HG03108 (cell line): Measurements from ENCODE around the gene KRTAP12-1.

Source experiments
- ATAC-seq: cut with Tn5 transposase; IDR thresholded peaks from one replicate; pipeline ENCODE4 v1.9.1; 2021; ENCODE audit warnings: moderate library complexity; ENCODE audit not compliant: unreplicated experiment

The KRTAP12-1 gene, protein sequence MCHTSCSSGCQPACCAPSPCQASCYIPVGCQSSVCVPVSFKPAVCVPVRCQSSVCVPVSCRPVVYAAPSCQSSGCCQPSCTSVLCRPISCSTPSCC

DNA sequence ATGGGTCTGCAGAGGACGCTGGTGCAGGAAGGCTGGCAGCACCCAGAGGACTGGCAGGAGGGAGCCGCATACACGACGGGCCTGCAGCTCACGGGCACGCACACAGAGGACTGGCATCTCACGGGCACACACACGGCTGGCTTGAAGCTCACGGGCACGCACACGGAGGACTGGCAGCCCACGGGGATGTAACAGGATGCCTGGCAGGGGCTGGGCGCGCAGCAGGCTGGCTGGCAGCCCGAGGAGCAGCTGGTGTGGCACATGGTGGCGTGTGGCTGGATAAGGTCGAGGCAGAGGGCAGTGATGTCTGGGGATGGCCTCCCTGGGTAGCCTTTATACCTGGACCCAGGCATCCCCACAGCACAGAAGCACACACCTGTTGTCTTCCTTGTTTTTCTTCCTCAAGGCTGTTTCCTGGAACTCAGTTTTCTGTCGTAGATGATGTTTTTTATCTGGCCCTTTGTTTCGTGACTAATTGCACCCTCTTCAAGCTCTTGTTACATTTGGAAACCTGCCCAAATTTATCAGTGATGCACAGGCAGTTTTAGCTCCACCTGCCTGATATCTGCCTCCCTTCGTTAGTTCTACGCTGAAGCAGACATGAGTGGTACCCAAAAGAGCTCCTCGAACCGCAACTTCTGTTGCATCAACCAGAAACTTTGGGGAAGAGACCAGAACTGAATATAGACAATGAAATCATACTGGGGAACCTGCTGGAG is at the start of gene KRTAP12-1:
KRTAP12-1 (minus strand) TSS at position 303 of the 719 bp plus-strand sequence; CDS start at position 263, 40 bp downstream.
- ATAC-seq: no peak

DNA sequence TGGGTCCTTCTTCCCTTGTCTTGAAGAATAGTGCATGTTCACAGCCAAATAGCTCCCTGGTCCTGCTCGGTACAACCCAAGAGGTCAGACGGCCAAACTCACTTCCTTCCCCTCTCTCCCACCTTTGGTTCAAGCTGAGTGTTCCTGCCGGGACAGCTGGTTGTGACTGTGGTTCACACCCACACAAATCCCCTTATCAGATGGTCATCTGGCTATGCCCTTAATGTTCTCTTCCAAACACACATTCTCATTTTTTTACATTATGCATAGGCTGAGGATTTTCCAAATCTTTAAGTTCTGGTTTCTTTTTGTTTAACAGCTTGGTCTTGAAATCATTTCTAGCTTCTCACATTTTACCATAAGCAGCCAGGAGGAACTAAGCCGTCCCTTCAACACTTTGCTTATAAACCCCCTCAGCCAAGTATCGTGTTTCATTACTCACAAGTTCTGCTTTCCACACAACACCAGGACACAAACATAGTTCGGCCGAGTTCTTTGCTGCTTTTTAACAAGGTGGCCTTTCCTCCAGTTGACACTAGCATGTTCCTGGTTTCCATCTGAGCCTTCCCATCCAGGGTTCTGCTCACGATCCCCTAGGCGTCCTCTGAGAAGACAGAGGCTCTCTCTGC is 49.1 kb upstream of the KRTAP12-1 start:
- ATAC-seq: no peak

DNA sequence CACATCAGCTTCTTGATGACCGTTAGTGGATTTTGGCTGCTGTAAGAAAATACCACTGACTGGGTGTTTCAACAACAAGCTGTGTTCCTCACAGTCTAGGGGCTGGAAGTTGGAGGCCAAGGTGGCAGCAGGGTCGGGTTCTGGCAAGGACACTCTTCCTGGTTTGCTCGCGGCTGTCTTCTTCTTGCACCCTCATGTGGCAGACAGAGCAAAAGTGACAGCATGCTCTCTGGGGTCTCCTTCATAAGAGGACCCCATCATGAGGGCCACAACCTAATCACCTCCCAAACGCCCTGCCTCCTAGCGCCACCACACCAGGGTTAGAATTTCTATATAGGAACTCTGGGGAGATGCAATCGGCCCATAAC is 48.0 kb upstream of the KRTAP12-1 start:
- ATAC-seq: no peak

DNA sequence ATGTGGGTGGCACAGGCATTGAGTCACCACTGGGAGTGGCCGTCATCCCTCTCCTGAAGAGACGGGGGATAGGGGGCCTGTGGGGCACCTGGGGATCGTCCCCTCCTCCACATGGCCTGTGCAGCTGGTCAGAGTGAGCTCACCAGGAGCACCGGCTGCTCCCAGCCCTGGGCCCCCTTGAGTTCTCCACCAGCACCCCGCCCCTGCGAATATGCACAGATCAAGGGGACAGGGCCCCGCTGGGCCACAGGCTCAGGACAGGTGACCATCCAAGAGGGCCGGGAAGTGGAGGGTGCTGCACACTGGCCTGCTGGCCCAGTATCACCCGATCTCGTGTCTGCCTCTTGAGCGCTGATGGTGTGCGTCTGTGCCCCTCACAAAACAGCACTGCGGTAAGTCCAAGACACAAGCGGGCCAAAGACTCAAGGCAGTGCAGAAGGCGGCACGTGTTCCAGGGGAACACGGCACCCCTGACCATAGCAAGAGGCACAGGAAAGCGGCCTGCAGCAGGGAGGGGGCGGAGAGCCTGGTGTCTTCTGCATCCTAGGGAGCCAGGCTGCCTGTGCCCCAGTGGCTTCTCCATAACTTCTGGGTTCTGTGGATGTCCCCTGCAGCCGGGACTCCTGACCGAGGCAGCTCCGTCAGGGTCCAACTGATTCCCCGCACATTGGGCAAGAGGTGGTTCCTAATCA is 47.5 kb upstream of the KRTAP12-1 start:
- no peak for ATAC-seq

DNA sequence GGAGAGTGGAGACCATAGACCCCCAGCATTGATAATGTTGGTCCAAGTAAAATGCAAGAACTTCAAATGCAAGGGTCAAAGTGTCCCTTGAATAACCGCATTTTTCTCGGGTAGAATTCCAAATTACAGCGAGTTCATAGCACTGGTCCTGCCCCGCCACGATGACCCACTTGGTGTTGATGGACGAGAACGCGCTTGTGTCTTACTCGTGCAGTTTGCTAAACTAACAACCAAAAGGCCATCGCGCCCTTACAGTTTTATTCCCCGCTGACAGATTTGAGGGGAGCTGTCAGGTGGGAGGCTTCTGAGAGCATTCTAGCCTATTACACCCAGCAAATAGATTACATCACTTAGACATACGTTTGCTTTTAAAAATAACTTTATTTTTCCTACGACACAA is 46.8 kb upstream of the KRTAP12-1 start:
- ATAC-seq: no peak

DNA sequence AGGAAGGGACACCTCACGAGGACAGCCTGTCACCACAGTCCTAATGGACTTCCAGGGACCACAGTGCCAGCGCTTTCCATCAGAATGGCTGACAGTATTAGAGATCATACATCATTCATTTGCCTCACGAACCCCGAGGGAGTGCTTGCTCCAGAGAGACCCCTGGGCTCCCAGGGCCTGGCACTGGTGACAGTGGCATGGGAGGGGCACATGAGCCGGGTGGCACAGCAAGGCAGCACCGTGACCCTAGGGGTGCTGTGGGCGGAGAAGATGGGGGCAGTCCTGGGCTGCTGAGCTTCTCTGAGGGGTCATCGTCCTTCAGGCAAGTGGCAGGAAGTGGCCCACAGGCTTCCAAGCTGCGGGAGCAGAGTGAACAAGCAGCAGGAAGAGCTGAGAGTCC is 45.8 kb upstream of the KRTAP12-1 start:
- no peak for ATAC-seq

DNA sequence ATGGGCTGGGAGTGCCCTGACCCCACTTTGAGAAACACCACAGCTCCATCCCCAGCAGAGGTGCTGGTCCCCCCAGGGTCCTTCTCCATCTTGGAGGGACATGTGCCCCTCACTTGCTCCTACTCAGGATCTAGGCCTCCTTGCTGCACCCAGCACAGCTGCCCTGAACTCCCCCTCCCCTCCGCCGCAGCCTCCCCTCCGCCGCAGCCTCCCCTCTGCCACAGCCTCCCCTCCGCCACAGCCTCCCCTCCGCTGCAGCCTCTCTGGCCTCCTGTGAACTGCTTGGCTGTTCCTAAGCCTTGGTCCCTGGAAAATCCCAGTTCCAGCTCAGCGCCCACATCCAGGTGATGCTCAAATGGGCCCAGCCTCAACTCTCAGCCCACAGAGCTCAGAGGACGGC is 45.4 kb upstream of the KRTAP12-1 start:
- no peak for ATAC-seq

DNA sequence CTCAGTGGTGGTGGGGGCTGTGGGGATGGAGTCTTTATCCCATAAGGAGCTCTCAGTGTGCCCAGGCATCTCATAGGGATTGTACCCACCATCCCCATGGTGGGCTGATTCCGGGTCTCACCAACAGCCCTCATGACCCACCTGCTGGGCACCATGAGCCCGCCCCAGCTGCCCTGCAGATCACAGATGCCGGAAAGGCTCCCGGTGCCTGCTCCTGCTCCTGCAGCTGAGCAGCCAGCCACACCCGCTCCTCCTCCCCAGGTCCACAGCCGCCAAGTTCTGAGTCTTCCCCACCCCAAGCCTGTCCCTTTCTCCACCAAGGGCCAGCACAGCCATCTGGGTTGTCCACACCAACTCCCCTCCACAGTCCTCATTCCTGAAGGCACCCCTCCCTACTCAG is 44.9 kb upstream of the KRTAP12-1 start:
- ATAC-seq: no peak

DNA sequence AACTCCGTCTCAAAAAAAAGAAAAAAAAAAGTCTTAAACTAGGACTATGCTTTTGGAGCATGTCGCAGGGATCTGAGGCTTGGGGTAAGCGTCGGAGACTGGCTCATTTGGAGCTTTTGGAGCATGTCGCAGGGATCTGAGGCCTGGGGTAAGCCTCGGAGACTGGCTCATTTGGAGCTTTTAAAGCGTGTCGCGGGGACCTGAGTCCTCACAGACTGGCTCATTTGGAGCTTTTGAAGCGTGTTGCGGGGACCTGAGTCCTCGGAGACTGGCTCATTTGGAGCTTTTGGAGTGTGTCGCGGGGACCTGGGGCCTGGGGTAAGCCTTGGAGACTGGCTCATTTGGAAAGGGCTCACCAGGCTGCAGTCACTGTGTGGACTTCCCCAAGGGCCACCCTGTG is 43.0 kb upstream of the KRTAP12-1 start:
- ATAC-seq: no peak

DNA sequence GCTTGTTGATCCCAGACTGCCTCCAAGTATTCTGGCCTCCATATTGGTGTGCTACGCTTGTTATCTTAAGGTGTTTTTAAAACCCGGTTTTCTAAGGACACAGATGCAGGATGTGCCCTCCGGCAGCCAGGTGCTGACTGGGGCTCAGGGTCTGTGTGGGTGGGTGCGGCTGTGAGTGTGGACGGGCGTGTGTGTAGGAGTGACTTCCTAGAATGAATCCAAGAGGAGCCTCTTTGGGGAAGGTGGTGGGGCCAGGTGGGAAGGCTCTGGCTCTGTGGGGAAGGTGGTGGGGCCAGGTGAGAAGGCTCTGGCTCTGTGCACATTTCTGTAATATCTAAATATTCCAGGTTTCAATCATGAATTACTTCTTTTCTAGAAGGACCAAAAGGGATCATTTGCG is 42.2 kb upstream of the KRTAP12-1 start:
- no peak for ATAC-seq

DNA sequence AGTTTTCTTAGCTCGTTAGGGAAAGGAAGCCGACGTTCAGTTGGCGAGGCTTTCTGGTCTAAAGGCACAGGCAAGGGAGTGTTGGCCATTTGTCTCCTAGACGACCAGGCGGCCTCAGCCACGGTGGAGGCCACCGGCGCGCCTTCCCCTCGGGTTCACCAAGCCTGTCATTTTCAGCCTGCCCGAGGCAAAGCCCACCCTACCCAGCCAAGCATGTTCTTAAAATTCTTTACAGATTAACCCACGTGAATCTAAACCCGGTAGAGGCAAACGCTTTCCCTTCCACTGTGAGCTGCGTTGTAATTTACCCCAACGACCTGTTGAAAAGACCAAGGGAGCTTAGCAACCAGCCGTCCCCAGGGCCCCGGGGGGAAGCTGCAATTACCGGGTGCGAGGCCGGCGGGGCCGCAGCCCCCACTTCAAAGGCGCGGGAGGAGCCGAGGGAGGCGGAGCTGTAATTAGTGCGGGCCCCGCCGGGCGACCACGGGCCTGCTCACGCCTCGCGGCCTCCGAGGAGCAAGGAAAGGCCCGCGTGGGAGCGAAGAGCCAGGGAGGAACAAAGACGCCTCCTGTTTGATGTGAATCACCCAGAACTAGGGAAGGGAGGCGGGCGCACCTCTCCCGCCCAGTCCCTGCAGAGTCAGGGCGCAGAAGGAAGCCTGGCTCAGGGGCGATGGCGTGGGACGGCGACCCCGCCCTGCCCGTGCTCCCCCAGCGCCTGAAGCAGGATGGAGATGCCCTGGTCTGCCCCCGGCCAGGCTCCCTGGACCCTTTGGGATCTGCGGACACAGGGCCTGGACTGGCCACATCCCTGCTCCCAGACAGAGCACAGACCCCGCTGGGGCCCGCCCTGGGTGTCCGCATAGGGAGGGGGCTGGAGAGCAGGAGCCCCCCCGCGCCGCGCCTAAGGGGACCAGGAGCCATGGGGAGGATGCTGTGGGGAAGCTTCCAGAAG is 41.5 kb upstream of the KRTAP12-1 start:
- ATAC-seq: no peak

DNA sequence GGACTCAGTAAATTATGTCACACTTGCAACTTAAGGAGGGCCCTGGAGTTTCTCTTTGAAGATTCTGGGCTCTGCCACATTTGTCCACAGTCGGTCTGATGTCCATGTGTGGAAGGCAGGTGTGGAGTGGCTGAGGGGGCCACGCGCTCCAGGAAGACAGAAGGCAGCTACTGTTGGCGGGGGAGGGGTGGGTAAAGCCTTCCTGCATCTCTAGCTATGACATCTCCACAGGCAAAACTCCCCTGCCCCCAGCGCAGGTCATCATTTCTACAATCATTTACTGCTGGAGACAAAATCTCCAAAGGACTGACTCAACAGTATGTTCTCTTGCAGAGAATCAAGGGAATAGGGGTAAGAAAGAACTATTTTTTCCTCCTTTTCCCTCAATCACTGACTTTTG is 40.8 kb upstream of the KRTAP12-1 start:
- ATAC-seq: no peak

DNA sequence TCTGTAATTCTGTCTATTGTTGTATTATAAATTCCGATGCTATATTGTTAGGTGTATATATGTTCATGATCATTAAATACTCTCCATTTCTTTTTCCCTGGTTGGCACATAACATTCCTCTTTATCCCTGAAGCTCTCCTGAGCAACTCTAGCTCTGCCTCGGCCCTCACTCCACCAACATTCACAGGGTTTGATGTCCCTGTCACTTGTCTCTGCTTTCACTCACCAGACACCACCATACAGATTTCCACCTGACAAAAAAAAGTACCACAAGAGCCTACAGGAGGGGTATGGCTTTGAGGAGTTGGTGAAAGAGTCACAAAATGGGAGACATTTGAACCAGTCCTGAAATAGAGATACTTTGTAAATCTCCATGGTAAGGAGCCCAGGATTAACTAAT is 38.2 kb upstream of the KRTAP12-1 start:
- no peak for ATAC-seq

DNA sequence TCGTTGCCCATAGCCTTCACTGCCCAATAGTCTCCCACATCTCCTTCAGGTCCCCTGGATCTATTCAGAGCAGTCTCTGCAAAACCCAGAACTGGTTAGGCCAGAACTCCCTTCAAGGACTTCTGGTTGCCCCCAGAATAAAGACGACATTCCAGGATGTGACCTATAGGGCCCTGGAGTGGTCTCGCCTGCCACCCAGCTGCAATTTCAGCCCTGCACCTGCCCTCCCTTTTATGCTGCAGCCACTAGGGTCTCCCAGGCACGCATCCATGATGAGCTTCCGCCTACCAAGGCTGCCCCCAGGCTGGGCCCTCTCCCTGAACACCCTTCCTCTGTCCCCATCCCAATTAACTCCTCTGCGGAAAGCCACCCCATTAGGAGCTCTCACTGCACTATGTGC is 36.6 kb upstream of the KRTAP12-1 start:
- ATAC-seq: no peak

DNA sequence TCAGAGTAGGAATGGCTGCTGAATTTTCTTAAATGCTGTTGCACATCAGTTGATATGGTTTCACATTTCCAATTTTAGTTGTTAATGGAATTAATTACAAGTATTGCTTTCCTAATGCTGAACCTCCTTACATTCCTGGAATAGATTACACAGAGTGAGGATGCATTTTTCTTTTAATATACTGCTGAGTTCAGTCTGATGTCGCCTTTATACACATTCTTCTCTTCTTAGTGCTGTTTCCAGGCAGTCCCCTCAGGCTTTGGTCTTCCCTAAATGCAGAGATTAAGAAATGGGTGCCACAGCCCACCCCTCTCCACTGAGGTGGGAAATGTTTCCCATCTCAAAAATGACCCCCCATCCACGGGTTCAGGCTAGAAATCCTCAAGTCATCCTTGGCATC is 36.1 kb upstream of the KRTAP12-1 start:
- ATAC-seq: no peak

DNA sequence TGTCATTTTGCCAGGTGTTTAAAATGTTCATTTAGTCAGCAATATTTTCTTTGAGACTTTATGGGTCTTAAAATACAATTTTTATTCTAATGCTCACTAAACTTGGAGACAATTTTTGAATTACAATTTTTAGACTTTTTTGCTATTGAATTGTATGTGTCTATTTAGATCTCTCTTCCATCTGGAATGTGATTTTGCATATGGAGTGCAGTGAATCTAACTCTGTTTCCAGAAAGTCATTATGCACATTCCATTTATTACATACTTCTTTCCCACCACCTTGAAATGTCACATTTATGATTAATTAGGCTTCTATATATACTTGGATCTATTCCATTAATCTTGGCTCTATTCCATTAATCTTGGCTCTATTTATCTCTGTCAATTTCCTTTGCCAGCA is 35.0 kb upstream of the KRTAP12-1 start:
- no peak for ATAC-seq

DNA sequence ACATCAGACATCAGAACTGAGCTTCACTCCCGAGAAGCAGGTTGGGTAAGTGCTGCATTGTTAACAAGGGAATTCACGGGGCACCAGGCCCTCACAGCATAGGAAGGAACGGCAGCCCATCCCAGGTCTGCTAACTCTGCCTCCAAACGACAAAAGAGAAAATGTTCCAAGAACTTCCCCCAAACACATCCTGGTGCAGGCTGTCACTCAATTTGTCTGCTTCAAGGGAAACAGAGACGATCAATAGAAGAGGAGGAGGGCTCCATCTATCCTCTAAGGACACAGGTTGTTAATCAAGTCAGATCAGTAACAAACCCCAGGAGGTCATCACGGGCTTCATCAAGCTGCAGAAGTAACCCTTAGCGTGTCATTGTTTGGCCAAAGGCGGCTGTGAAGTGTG is 32.9 kb upstream of the KRTAP12-1 start:
- no peak for ATAC-seq

DNA sequence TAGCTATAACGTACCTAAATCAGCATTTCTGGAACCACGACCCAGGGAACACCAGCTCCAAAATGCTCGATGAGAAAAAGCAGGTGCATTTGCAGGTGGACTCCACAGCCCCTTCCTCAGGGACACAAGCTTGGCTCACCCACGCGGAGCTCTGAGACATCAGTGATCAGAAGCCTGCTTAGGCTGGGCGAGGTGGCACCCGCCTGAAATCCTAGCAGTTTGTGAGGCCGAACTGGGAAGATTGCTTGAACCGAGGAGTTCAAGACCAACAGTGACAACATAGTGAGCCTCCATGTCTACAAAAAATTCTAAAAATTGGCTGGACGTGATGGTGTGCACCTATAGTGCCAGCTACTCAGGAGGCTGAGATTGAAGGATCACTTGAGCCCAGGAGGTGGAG is 31.9 kb upstream of the KRTAP12-1 start:
- no peak for ATAC-seq

DNA sequence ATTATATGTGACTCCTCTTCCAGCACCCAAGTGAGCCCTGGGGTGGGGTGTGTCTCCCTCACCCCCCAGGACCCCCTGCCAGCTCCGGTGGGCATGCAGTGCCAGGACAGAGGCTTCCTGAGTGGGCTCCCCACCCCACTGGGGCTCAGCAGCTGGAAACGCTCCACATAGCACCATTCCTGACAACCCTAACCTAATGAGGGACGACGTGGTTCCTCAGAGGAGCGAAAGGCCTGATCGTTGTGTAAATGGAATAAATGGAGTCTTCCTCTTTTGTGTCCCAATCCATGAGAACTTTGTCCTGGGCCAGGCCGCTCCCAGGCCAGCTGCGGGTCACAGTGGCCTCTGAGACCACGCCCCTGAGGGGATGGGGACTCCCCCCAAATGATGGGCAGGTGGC is 31.2 kb upstream of the KRTAP12-1 start:
- ATAC-seq: no peak

DNA sequence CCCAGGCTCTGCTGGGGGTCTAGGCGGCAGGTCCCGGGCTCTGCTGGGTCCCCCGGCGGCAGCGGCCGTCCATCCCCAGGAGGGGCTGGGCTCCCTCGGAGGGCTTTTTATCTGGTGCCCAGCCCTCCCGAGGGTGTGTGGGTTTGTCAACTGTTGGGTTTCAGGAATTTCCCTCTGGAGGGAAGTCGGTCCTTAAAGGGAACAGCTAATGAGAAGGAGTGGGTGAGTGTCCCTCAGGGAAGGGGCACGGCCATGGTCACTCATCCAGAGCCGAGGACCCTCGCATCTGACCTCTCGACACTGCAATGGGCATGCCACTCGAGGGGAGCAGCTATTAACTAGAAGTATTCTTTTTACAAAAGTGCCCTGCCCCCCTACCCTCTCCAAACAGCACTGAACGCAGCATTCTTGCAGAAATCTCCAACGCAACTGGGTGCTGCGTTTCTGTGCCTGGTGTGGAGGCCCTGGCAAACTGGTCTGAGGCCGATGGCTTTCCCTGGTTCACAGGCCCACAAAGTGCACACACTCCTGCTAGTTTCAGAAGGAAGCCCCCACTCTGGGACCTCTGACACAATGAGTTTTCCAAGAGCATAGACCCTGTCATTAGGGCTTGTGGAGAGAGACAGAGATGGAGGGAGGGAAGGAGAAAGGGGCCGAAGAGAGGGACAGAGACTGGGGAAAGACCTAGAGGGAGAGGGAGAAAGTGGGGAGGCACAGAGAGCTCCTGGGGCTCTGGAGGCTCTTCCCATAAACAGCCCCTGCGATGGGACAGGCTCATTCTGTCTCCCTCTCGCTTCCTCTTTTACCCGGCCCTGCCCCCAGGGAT is 30.5 kb upstream of the KRTAP12-1 start:
- ATAC-seq: no peak
